CD4-positive, alpha-beta T cell (primary cell): ENCODE measurements around the gene APBB1. TPM values are rescaled to one million over a fixed set of nuclear protein-coding genes. Genes with fewer than 3 reads are reported as not detected.

Source experiments
- ATAC-seq: fragments of 200-7000 bp; cut with Tn5 transposase; one replicate; pipeline ENCODE4 v1.10.0; 2022; ENCODE audit warnings: mild to moderate bottlenecking; ENCODE audit not compliant: poor library complexity
- CTCF ChIA-PET: fragments of 350-600 bp; sonication (Branson Sonifier 250); formaldehyde crosslinking; loops from one replicate; lab custom pipeline; 2021; ENCODE audit warnings: antibody characterized with exemption, inconsistent platforms; lab: Charles Lee
- POLR2A ChIA-PET: fragments of 350-600 bp; sonication (Branson Sonifier 250); formaldehyde crosslinking; loops from one replicate; lab custom pipeline; 2021; ENCODE audit warnings: antibody characterized with exemption, inconsistent platforms; lab: Charles Lee
- DNase-seq, 14 experiments: peaks; one replicate each; pipeline ENCODE4 v3.0.0-alpha.2; 2013 to 2020; ENCODE audit warnings: mixed read lengths in 2 of 14
- H3K27ac ChIP-seq, 2 donors: one replicate each; pipeline versions ENCODE4 v1.5.1 to v1.7.0; 2013; ENCODE audit warnings: low read length in 2 of 2, low read depth in 1 of 2, mild to moderate bottlenecking in 1 of 2
- H3K27me3 ChIP-seq, 2 experiments: 1 replicate in 1 of 2; 2 replicates in 1 of 2; pipeline versions ENCODE4 v1.6.1 to v1.7.0; 2013; ENCODE audit warnings: low read length in 2 of 2, control low read depth in 1 of 2, mild to moderate bottlenecking in 1 of 2, moderate library complexity in 1 of 2; ENCODE audit not compliant: insufficient read depth in 2 of 2, control insufficient read depth in 1 of 2
- H3K36me3 ChIP-seq: one replicate; pipeline ENCODE4 v1.6.1; 2013; ENCODE audit warnings: low read length, control low read depth; ENCODE audit not compliant: insufficient read depth
- H3K4me1 ChIP-seq: one replicate; pipeline ENCODE4 v1.6.1; 2013; ENCODE audit warnings: low read length, control low read depth; ENCODE audit not compliant: insufficient read depth
- H3K4me3 ChIP-seq: one replicate; pipeline ENCODE4 v1.5.1; 2013; ENCODE audit warnings: mild to moderate bottlenecking, low read length, moderate library complexity
- H3K9me3 ChIP-seq, 2 experiments: 1 replicate in 1 of 2; 2 replicates in 1 of 2; pipeline versions ENCODE4 v1.6.1 to v1.7.0; 2013; ENCODE audit warnings: low read length in 2 of 2, mild to moderate bottlenecking in 2 of 2, control low read depth in 1 of 2, moderate library complexity in 1 of 2; ENCODE audit not compliant: control insufficient read depth in 1 of 2, insufficient read depth in 1 of 2
- H3K27ac Mint-ChIP-seq: one replicate; pipeline ENCODE4 v1.8.0; 2020; ENCODE audit warnings: mixed read lengths
- H3K27me3 Mint-ChIP-seq: one replicate; pipeline ENCODE4 v1.8.0; 2021; ENCODE audit warnings: mixed read lengths
- H3K36me3 Mint-ChIP-seq: one replicate; pipeline ENCODE4 v1.8.0; 2021; ENCODE audit warnings: low read depth, mixed read lengths
- H3K4me1 Mint-ChIP-seq: one replicate; pipeline ENCODE4 v1.8.0; 2021; ENCODE audit warnings: low read depth, mixed read lengths
- H3K4me3 Mint-ChIP-seq: one replicate; pipeline ENCODE4 v1.8.0; 2020; ENCODE audit warnings: mild to moderate bottlenecking, mixed read lengths
- H3K9me3 Mint-ChIP-seq: one replicate; pipeline ENCODE4 v1.8.0; 2020; ENCODE audit warnings: mixed read lengths
- intact Hi-C, 2 experiments: fragments of 100-400 bp; cut with DNase I in 1 of 2; cut with micrococcal nuclease in 1 of 2; formaldehyde crosslinking; loops; one replicate each; pipeline versions ENCODE4 v1.15.1 to v1.9.0; 2023 to 2025; cut with DNase I, micrococcal nuclease
- total RNA-seq, 174 experiments: library from RNA in 2 of 174; stranded (reverse) in 2 of 174; gene quantifications; one replicate each; pipeline ENCODE4 v1.2.3 and lab custom pipeline; 2021 to 2026
- TF ChIP-seq, protein P1 (sequence below): fragments of 200-600 bp; IDR thresholded peaks from one replicate; pipeline ENCODE4 v1.8.0; 2022; ENCODE audit warnings: antibody characterized with exemption, mild to moderate bottlenecking

The APBB1 gene
- total RNA-seq, 2 experiments from 2014 or later: 182 to 184 TPM

DNA sequence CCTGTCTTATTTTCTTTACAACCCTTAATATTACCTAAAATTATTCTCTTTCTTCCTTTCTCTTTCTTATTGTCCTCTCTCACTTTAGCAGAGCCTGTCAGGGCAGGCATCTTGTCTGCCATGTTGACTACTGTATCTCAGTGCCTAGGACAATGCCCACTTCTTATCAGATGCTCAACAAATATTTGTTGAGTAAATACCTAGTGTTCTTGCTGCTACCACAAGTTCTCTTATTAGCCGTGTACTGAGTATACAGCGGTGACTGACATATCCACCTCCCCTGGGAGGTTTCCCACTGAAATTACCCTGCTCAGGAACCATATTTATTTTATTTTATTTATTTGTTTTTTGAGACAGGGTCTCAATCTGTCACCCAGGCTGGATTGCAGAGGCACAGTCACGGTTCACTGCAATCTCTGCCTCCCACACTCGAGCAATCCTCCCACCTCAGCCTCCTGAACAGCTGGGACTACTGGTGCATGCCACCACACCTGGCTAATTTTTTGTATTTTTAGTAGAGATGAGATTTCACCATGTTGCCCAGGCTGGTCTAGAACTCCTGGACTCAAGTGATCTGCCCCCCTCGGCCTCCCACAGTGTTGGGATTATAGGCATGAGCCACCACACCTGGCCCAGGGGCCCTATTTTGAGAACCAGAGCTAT, 15.2 kb upstream of the APBB1 start:
- no peak for DNase-seq
- TF ChIP-seq, protein P1, sequence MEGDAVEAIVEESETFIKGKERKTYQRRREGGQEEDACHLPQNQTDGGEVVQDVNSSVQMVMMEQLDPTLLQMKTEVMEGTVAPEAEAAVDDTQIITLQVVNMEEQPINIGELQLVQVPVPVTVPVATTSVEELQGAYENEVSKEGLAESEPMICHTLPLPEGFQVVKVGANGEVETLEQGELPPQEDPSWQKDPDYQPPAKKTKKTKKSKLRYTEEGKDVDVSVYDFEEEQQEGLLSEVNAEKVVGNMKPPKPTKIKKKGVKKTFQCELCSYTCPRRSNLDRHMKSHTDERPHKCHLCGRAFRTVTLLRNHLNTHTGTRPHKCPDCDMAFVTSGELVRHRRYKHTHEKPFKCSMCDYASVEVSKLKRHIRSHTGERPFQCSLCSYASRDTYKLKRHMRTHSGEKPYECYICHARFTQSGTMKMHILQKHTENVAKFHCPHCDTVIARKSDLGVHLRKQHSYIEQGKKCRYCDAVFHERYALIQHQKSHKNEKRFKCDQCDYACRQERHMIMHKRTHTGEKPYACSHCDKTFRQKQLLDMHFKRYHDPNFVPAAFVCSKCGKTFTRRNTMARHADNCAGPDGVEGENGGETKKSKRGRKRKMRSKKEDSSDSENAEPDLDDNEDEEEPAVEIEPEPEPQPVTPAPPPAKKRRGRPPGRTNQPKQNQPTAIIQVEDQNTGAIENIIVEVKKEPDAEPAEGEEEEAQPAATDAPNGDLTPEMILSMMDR: no peak
- intact Hi-C loops: no loop called here
- Histone ChIP-seq H3K9me3 (no peaks in the 10 kb centered on the region), H3K4me3 (no peak overlapping the region), H3K27ac (no peak overlapping the region), H3K4me1 (peaks cover 19% of the 10 kb centered on the region), H3K27me3 (no peaks in the 10 kb centered on the region), H3K36me3 (no peaks in the 10 kb centered on the region)
- H3K27me3 Mint-ChIP-seq: no peaks in the 10 kb centered on the region
- H3K9me3 Mint-ChIP-seq: no peaks in the 10 kb centered on the region
- no peaks in the 10 kb centered on the region for H3K36me3 Mint-ChIP-seq
- ChIA-PET POLR2A (no interaction called here), CTCF (interaction anchor here (0.6 to 1.6 kb wide), 2 partner anchors 10 to 55 kb away, joined by 3 read pairs; no protein-coding TSS in a partner anchor)
- H3K27ac Mint-ChIP-seq: no peak overlapping the region
- no peaks in the 10 kb centered on the region for H3K4me1 Mint-ChIP-seq
- no peak overlapping the region for H3K4me3 Mint-ChIP-seq
- no peak for ATAC-seq

DNA sequence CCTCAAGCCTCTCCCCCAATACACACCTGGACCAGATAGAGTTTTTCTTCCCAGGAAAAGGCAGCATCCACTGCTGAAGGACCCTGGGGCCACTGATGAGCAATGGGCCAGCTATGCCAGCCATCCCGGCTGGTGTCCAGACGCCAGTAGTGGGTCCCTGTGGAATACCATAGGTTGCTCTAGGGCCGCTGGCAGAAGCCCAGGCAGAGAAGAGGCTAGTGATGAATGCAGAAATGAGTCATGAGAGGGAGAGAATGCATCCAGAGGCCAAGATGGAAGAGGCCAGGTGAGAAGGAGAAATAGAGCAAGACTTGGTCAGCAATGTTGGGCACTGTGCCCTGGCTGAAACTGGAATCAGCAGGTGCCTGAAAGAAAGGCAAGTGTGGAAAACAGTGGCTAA, 13.0 kb upstream of the APBB1 start:
- CTCF ChIA-PET: no interaction called here
- Histone ChIP-seq H3K4me3 (no peak overlapping the region), H3K4me1 (no peaks in the 10 kb centered on the region), H3K27ac (no peak overlapping the region), H3K36me3 (no peaks in the 10 kb centered on the region), H3K9me3 (no peaks in the 10 kb centered on the region), H3K27me3 (no peaks in the 10 kb centered on the region)
- Mint-ChIP-seq H3K4me3 (no peak overlapping the region), H3K27ac (no peak overlapping the region), H3K27me3 (no peaks in the 10 kb centered on the region), H3K9me3 (no peaks in the 10 kb centered on the region), H3K4me1 (no peaks in the 10 kb centered on the region), H3K36me3 (no peaks in the 10 kb centered on the region)
- no peak for ATAC-seq
- intact Hi-C loops: no loop called here
- TF ChIP-seq, protein P1: no peak
- POLR2A ChIA-PET: interaction anchor here (1.2 kb wide), 1 partner anchor 52 kb away, joined by 3 read pairs; no protein-coding TSS in a partner anchor
- DNase-seq: no peak

DNA sequence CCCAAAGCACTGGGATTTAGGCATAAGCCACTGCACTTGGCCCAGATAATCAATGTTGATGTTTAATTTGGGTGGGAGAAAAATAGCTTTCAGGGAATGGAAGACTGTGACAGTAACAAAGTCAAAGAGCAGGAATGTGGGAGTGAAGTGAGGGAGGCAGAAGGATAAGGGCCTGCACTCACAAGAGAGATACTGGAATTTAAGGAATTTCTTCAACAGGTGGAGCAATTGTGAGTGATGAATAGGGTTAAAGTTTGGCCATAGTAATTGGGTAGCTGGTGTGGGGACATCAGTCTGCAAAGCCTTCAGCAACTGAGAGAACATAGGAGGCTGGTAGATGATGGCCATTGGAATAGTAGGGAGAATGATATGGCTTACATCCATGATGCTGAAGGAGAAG, 8.6 kb upstream of the APBB1 start:
- H3K9me3 ChIP-seq: no peaks in the 10 kb centered on the region
- CTCF ChIA-PET: interaction anchor here (0.8 to 1.9 kb wide), 2 partner anchors 16 to 48 kb away, joined by 3 to 5 read pairs; no protein-coding TSS in a partner anchor
- Mint-ChIP-seq H3K4me3 (no peak overlapping the region), H3K4me1 (no peaks in the 10 kb centered on the region), H3K27me3 (peaks cover 7% of the 10 kb centered on the region), H3K9me3 (no peaks in the 10 kb centered on the region), H3K27ac (no peak overlapping the region), H3K36me3 (no peaks in the 10 kb centered on the region)
- no peaks in the 10 kb centered on the region for H3K27me3 ChIP-seq
- TF ChIP-seq, protein P1: no peak
- H3K4me1 ChIP-seq: no peaks in the 10 kb centered on the region
- intact Hi-C loops: no loop called here
- DNase-seq: no peak
- POLR2A ChIA-PET: interaction anchor here (1.2 to 1.5 kb wide), 3 partner anchors 24 to 49 kb away, joined by 3 to 4 read pairs (median 3); partner anchors contain the start of gene SMPD1
- H3K36me3 ChIP-seq: no peaks in the 10 kb centered on the region
- no peak overlapping the region for H3K4me3 ChIP-seq
- H3K27ac ChIP-seq: no peak overlapping the region
- no peak for ATAC-seq
